HG03135 (cell line): ENCODE results near the gene VPS8.
A peak's percentile ranks its signal among the peaks of the same experiment; 100 is the strongest.

Experiments
- ATAC-seq: cut with Tn5 transposase; IDR thresholded peaks from one replicate; pipeline ENCODE4 v1.9.1; 2021; ENCODE audit warnings: mild to moderate bottlenecking, moderate library complexity; ENCODE audit not compliant: unreplicated experiment

Gene VPS8, protein sequence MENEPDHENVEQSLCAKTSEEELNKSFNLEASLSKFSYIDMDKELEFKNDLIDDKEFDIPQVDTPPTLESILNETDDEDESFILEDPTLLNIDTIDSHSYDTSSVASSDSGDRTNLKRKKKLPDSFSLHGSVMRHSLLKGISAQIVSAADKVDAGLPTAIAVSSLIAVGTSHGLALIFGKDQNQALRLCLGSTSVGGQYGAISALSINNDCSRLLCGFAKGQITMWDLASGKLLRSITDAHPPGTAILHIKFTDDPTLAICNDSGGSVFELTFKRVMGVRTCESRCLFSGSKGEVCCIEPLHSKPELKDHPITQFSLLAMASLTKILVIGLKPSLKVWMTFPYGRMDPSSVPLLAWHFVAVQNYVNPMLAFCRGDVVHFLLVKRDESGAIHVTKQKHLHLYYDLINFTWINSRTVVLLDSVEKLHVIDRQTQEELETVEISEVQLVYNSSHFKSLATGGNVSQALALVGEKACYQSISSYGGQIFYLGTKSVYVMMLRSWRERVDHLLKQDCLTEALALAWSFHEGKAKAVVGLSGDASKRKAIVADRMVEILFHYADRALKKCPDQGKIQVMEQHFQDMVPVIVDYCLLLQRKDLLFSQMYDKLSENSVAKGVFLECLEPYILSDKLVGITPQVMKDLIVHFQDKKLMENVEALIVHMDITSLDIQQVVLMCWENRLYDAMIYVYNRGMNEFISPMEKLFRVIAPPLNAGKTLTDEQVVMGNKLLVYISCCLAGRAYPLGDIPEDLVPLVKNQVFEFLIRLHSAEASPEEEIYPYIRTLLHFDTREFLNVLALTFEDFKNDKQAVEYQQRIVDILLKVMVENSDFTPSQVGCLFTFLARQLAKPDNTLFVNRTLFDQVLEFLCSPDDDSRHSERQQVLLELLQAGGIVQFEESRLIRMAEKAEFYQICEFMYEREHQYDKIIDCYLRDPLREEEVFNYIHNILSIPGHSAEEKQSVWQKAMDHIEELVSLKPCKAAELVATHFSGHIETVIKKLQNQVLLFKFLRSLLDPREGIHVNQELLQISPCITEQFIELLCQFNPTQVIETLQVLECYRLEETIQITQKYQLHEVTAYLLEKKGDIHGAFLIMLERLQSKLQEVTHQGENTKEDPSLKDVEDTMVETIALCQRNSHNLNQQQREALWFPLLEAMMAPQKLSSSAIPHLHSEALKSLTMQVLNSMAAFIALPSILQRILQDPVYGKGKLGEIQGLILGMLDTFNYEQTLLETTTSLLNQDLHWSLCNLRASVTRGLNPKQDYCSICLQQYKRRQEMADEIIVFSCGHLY (N-terminal part only)

DNA sequence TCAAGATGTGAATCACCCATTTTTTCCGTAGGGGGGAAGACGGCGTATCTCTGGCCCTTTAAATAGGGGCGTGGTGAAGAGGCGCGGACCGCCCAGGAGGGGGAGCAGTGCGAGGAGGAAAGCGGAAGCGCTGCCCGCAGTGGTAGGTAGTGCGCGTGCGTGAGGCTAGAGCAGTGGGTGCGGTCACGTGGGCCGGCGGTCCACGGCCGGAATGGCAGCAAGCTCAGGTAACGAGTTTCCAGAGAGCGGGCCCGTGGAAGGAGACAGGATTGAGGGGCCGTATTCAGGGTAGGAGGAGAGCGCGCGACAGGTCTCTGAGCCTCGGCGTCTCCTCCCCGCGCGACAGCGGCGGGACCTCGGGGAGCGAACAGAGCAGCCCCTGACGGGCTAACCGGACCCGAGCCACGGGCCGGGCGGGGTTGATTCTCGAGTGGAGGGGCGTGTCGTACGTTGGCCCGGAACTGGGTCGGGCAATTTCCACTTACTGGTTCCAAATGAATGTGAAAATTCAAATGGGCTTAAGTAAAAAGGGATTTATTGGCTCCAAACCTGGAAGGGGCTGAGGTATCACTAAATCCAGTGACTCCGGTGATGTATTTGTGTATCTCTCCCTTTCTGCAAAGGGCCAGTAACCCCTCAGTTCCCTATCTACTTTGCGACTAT, at the start of gene VPS8:
Gene VPS8, plus strand, starts transcription at position 168 of the 663 bp plus-strand sequence. CDS start 12,467 bp downstream, outside the sequence.
- peak; percentile 92 for ATAC-seq

DNA sequence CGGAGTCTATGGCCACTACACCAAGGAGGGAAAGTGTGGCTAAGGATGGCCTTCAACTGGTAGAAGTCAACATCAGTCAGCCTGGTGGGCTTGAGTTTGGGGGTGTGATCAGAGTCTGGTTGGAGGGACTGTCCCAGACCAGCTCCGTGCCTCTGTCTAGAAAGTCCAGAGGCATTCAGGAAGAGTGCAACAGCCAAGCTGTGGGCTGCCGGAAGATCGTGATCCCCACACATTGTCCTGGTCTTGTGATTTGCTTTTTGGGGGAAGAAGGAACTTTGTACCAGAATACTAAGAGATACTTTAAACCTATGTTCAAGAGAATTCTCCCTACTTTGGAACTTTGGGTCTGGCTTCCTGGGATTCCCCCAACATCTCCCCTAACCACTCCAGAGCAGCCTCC, 47.8 kb upstream of the VPS8 start:
- no peak for ATAC-seq

DNA sequence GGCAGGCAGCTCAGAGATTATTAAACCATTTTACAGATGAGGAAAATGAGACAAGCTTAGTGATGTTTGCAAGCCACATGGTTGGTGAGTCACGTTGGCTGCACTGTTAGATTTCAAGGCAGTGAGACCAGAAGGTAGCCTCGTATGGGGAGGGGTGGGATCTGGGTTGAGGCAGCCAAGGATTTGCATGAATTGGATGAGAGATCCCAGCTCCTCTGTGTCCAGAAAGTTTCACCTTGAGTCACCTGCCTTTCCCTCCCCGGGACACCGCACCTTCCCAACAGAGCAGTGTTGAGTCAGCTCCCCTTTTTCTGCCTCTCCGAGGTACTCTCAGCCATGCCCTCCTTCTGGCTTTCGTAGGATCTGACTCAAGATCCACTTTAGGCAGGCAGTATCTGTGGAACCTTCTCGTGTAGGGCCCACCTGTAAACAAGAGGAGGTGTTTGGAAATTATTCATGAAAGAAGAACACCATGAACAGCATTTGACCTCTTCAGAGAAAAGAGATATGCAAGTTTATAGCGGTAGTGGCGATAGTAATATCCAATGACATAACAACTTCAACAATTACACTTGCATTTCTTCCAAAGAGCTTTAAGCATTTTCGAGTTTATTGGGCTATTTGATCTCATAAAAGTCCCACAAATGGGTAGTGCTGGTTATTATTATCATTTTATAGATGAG, 46.8 kb upstream of the VPS8 start:
- ATAC-seq, result no peak

DNA sequence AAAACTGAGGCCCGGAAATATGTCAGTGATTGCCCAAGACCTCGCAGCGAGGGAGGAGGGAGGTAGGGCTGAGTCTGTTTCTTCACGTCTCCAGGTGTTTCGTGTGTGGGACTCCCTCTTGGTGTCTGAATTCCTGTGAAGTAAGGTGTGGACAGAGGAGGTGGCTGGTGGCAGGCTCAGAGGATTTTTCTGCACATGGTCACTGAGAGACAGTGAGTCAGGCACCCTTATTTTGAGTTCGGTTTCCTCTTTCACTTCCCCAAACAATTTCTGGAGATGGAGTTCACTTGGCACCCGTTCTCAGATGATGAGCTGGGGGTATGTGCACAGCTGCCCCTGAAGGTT, 46.3 kb upstream of the VPS8 start:
- no peak for ATAC-seq

DNA sequence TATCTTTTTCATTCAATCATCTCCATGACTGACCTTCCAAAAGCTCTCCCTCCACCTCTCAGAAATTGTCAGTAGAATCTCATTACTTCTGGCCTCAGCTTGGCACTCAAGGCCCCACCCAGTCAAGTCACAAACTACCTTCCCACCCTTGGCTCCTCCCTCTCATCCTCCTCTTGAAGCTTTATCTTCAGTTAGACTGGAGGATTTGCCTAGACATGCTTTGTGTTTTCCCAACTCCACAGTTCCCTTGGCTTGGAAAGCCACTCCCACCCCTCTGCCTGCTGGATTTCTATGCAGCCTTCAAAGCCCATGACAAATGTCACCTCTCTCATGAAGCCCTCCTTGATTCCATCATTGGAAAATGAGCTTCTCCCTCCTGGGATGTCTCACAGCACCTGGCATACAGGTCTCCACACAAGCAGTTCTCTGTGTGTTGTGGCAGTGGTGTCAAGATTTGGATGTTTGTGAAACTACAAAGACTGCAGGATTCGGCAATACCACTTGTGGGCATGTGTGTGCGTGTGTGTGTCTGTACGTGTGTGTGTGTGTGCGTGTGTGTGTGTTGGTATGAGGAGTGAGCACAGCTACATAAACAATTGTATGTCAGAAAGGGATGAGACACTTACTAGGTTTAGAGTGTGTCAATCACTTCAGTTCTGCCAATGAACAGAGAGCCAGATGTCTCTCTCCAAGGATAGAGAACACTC, 45.3 kb upstream of the VPS8 start:
- ATAC-seq, result no peak

DNA sequence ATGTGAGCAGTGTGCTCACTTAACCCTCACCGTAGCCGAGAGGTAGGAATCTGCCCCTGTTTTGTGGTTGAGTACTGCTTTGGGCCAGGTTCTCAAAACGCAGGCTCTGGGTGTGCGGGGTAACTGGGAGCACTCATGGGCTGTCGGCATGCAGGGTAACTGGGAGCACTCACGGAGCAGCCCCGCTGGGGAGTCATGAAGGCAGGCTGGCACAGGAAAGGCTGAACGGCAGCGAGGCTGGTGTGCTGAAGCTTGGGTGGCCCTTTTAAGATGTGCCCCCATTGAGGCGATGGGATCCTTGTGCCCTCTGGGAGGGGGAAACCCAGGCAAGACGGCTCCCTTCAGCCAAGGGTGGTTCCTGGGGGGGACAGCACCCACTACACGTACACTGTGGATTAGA, 44.6 kb upstream of the VPS8 start:
- no peak for ATAC-seq

DNA sequence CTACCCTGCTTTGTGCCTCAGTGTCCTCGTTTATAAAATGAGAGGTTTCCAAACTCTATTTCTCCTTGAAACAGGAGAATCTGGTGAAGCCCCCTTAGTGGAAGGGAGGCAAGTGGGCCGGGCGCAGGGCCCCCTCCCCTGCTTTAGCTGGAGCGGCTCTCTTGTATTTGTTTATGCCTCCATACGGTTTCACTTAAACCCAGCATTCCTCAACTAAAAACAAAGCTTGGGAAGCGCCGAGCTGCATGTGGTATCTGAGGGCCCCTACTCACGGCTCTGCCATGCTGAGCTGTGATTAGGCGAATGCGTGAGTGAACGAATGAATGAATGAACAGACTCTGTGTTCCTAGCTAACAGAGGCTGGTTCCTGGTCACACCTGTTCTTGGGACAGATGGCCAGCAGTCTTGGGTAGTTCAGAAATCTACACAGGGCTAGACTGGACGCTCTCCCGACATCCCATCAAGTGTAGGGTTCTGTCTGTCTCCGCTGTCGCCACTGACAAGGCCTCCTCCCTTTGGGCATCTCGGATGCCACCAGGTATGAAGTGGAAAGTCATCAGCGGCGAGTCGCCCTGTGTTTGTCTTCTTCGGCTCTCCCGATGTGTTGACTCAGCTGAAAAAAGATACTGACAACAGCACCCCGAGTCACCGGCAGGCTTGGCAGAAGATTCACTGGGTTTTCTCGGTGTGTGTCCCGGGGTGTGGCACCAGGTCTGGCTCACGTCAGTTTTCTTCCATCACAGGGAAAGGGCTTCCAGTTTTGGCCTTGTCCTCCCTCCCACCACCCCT, 42.4 kb upstream of the VPS8 start:
- no peak for ATAC-seq

DNA sequence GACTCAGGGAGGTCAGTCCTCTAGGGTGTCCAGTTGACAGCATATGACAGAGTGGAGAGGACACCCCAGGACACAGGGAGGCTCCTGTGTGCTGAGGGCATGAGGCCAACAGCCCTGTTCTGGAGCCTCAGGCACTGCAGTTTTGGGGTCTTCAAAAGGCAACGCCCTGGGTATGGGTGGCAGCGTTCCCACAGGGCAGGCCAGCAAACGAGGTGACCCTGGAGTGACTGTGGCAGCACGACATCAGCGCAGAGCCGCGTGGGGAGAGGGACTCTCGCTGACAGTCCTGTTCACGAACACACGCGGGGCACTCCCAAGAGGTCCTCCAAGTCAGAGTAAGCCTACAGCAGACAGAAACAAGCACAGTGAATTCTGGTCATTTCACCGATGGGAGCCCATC, 41.4 kb upstream of the VPS8 start:
- ATAC-seq, result no peak

DNA sequence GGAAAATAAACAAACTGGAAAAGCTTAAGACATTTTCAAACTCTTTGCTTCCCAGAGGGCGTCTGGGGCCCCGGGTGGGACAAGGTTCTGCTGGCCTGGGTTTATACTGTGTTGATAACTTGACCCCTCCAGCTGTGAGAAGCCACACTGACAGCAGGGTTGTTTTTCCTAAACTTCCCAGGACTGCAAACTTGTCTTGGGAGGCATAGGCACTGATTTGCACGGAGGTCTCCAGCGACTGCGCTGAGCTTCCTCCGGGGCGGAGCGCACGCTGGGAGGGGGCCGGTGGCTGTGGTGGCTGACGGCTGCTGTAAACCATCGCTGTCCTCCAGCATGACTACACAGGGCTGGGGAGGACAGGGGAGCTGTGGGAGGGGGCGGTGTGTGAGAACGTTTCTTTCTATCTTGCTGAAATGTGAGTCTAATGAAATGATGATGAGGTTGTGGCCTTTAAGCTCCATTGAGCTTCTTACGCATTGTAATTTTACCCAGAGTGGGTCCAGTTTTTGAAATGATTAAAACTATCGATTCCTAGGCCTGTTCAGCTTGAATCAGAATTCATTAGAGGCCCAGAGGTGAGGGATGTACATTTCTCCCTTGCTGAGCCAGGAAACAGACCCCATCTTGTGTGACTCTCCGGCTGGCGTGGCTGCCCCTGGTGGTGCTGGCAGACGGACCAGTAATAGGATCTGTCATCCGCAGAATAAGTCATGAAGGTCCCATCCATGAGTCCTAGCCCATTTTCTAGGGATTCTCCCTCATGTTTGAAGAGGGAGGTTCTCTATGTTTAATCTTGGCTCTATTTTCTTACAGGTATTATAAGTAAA, 40.5 kb upstream of the VPS8 start:
- no peak for ATAC-seq

DNA sequence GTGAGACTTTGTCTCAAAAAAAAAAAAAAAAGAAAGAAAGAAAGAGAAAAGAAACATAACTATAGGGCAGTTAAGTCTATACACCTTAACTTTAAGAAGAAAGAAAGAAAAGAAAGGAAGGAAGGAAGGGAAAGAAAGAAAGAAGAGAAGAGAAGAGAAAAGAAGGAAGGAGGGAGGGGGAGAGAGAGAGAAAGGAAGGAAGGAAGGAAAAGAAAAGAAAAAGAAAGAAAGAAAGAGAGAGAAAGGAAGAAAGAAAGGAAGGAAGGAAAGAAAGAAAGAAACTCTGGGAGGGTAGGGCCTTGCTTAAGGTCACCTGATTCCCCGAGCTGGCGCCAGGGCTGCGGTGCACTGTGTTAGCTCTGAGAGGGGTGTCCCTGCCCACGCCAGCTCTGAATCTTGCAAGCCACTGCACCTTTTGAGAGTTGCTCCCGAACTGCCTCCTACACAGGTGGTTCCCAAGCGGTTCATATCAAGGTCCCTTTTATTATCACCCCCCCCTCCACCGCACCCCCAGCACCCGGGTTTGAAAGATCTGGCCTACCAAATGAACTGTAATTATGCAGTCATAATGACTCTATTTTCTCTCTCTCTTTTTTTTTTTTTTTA, 39.2 kb upstream of the VPS8 start:
- no peak for ATAC-seq

DNA sequence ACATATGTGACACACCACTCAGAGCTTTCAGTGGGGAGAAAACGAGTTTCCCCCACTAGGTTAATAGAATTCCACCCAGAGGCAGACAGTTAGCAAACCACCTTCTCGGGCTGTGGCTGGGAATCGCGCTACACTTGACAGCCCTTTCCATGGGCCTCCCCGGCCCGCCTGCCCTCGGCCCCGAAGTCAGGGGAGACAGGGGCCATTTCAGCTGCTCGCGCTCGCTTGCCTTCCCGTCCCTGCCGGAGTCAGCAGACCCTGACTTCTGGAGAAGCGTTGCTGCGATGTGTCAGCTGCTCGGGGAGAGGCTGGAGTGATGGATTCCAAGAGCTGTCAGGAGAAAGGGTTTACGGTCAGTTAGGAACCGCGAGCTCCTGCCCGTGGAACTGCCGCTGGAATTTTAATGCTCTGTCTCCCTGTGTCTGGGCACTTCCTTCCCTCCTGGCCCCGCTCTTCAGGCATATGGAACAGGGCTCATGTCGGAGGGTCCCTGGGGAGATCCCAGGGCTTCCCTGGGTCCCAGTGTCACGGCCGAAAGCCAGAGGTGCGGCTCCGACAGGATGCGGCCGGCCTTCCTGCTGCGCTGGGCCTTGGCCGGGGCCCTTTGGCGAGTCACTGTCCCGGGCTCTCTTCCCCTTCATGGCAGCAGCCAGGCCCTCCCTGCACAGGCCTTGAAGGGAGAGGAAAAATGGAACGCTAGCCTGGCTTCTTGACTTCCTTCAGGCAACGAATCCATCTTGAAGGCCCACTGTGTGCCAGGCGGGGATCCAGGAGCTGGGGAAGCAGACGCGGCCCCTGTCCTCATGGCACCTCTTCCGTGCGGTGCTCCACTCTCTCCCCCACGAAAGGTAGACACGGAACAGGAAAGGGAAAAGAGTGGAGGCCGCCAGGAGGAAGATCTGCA, 38.4 kb upstream of the VPS8 start:
- no peak for ATAC-seq

DNA sequence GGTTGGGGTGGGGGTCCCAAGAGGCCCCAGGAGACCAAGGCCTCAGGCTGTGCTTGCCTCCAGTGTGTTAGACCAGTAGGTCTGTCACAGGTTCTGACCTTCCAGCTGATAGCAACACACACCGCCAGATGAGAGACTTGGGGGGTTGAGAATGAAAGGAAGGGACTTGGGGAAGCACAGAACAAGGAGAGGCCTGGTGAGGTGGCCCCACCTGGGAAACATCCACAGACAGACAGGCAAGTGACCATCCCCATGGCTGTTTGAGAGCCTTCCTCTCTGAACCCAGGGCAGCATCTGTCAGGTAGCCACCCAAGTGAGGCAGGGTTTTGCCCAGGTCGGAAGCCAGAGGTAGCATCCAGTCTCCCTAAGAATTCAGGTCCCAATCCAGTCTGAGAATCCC, 35.0 kb upstream of the VPS8 start:
- ATAC-seq, result no peak

DNA sequence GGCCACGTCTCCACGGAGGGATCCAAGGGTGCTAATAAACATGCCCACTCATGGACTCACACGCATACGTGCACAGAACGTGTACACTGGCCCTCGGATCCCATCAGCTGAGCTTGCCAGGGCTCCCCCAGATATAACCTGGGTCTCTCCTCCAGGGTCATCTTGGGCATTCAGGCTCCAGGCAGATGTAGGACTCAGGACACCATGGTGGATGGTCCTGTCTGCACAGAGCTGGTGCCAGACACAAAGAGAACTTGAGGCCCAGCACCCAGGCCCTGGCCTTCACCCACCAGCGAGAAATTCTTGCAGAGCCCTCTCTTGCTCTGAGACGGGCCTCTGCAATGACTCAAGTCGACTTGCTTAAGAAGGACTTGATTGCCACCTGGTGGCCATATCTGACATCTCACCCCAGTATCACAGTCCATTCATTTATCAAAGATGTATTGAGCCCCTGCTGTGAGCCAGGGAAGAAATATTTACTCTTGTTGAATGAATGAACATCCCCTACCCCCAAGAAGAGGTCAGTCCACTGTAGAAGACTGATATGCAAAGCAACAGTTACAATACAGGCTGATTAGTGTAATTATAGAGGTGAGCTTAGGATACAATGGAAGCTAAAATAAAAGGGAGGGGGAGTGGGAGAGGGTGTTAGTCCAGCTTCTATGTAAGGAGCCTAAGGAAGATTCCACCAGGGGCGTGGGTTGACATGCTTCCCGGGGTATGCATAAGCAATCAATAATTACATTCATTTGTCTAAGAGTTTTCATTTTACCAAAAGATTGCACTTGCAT, 34.2 kb upstream of the VPS8 start:
- ATAC-seq, result no peak

DNA sequence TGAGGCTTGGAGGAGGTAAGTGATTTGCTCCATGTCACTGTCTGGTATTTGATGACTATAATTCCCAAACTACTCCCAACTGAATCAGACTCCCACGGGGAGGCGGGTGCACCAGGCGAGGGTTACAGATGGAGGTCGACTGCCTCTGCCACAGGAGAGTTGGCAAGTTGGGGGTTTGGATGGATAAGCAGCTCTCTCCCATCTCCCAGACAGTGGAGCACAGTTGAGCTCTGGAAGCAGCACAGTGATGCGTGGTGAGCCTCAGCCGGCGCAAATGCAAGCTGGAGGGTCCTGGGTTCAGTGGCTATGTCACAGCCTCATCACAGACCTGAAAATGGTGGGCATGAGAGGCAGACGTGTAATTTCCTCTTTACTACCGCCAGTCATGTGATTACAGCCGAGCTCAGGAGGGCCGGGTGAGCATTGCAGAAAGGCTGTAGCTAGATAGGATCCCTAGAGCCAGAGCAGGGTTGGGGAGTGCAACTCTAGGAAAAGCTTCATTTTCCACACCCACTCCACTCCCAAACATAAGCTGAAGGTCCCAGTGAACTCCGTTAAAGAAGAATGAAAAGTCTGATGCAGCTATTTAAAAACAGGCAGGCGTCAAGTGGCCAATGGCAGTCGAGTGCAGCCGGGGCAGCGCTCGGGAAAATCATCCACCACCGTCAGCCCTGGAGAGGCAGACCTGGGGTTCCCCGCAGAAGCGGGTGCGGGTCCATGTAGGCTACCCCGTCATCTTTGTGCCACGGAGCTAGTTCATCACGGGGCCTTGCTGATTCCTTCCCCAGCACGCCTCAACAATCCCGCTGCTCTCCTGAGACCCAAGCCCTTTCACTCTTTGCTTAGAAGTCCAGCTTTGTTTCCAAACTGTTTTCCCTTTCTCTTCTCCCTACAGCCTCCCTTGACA, 33.3 kb upstream of the VPS8 start:
- no peak for ATAC-seq
